Retinal pigment epithelial cell (primary cell): Measurements from ENCODE around the gene DNAJC11.
"Not testable (repeated sequence)": the region's sequence is repeated elsewhere in the genome, so short reads cannot be mapped to it uniquely, and the experiment has no call there.

ENCODE experiments used
- DNase-seq: peaks from one replicate; pipeline ENCODE4 v3.0.0-alpha.2; 2010; ENCODE audit warnings: low read depth
- H3K4me3 ChIP-seq: 2 replicates; pipeline ENCODE4 v1.5.1; 2011; ENCODE audit warnings: mild to moderate bottlenecking, low read length, control low read depth, moderate library complexity
- TF ChIP-seq, protein P1 (sequence below): conservative IDR thresholded peaks from 2 replicates; pipeline ENCODE4 v1.5.1; 2011; ENCODE audit warnings: low read depth, low read length, control low read depth, inconsistent platforms

Gene DNAJC11

DNA sequence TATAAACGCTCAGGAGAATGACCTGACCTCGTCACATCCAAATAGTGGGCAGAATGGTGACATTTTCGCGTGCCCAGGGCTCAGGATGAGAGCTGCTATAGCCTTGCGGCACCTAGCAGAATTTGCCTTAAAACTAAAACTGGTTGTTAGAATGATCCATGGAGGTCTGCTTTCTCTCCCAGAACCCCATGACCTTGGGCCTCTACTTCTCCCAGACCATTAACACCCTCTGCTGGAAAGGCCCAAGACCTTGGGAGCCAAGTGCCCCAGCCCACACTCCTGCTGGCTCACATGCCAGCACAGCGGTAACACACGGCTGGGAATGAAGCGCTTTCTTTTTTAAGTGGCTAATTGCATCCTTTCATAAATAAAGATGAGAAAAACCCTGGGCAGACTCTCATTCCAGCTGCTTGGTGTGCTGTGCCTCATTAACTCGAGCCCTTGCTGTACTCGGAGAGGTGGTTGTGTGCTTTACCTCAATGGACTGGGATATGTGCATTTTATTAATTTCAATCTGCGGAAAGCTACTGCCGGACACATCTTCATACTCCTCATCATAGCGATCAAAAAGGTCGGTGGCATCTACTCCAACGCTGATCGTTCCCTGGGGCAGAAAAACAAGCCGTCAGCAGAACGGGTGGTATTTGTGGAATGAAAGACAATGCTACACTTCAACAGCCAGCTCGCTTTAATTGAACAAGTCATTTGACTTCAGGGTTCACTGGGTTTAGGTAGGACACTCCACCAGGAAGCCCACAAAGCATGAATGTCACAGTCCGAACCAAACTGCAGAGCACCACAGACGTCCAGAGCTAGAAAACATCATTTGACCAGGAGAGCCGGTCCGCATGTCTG, 48.0 kb downstream of the DNAJC11 start:
- TF ChIP-seq, protein P1, sequence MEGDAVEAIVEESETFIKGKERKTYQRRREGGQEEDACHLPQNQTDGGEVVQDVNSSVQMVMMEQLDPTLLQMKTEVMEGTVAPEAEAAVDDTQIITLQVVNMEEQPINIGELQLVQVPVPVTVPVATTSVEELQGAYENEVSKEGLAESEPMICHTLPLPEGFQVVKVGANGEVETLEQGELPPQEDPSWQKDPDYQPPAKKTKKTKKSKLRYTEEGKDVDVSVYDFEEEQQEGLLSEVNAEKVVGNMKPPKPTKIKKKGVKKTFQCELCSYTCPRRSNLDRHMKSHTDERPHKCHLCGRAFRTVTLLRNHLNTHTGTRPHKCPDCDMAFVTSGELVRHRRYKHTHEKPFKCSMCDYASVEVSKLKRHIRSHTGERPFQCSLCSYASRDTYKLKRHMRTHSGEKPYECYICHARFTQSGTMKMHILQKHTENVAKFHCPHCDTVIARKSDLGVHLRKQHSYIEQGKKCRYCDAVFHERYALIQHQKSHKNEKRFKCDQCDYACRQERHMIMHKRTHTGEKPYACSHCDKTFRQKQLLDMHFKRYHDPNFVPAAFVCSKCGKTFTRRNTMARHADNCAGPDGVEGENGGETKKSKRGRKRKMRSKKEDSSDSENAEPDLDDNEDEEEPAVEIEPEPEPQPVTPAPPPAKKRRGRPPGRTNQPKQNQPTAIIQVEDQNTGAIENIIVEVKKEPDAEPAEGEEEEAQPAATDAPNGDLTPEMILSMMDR: no peak
- DNase-seq: no peak
- no peak overlapping the region for H3K4me3 ChIP-seq

DNA sequence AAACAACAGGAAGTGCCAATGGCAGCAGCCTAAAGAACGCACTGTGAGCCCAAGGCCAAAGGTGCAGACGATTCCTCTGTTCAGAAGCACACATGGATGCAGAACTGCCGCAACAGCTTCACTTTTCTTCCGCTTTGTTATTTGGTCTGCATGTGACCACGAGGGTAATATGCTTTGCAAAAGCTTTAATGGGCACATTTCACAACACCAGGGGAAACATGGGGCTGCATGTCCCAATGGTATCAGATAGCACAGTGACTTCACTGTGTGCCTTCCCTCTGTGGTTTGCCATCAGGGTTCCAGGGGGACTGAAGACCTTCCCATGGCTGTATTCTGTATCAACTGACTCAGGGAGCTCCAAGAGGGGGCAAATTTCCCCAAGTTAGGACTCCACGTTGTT, 48.6 kb downstream of the DNAJC11 start:
- H3K4me3 ChIP-seq: no peak overlapping the region
- DNase-seq: no peak
- TF ChIP-seq, protein P1: no peak

DNA sequence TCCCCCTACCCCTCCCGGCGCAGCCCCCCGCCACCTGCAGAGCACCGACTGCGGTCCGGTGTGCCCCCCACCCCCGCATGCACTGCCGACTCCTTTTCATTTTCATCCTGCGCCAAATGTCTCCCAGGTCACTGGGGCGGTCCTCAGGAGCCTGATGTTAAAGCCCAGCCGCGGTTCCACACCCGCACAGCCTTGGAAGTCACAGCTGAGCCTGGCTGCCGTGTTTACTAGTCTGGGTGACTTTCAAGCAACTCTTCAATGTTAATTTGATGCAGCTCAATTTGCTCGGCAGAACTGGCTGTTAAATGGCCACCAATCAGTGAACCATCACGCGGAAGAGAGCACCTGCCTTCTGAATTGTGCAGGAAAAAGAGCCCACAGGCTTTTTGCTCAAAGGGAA, 49.7 kb downstream of the DNAJC11 start:
- TF ChIP-seq, protein P1: no peak
- DNase-seq: no peak
- H3K4me3 ChIP-seq: no peak overlapping the region

- TF ChIP-seq, protein P1: no peak
- no peak overlapping the region for H3K4me3 ChIP-seq
- DNase-seq: no peak
These were observed 53.1 kb downstream of the DNAJC11 start for GRCh38 chr1:6648556-6648955.

GRCh38 chr1:6646499-6647148, 55.0 kb downstream of the DNAJC11 start:
- DNase-seq: no peak
- TF ChIP-seq, protein P1: peak; percentile 67
- H3K4me3 ChIP-seq: no peak overlapping the region

- TF ChIP-seq, protein P1: no peak
- no peak overlapping the region for H3K4me3 ChIP-seq
- no peak for DNase-seq
These were observed 56.6 kb downstream of the DNAJC11 start for GRCh38 chr1:6645018-6645417.

DNA sequence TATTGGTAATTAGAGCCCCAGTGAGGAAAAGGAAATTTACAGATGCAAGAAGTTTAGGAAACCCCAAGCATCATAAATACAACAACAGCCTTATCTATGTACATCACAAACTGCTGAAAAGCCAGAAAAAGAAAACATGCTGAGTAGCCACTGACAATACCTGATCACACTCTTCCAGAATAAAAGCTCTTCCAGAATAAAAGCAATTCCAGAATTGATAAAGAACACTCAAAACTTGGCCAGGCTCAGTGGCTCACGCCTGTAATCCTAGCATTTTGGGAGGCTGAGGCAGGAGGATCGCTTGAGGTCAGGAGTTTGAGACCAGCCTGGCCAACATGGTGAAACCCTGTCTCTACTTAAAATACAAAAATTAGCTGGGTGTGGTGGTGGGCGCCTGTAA, 60.7 kb downstream of the DNAJC11 start:
- not testable (repeated sequence) for DNase-seq, H3K4me3 ChIP-seq
